HG03442 (cell line): ENCODE results near the gene POLR2F.

Experiments
- ATAC-seq: cut with Tn5 transposase; IDR thresholded peaks from one replicate; pipeline ENCODE4 v1.9.1; 2021; ENCODE audit warnings: mild to moderate bottlenecking, moderate library complexity; ENCODE audit not compliant: unreplicated experiment

POLR2F gene

DNA sequence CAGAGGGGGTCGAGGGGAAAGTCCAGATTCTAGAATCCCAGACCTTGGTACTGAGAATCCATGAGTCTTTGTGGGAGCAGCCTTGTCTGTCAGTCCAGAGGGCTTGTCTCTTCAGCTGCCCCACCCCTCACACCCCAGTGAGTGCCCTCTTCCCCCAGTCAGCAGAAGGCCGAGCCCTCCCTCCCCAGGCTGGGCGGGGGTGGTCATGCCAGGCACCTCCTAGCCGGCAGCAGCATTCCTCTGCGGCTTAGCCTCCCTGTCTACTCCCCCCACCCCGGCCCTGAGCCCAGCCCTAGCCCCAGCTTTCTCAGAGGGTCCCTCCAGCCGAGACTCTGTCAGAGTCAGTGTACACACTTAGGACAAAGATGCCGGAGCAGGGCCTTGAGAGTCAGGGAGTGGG lies 26.3 kb downstream of the POLR2F start:
- ATAC-seq = no peak

DNA sequence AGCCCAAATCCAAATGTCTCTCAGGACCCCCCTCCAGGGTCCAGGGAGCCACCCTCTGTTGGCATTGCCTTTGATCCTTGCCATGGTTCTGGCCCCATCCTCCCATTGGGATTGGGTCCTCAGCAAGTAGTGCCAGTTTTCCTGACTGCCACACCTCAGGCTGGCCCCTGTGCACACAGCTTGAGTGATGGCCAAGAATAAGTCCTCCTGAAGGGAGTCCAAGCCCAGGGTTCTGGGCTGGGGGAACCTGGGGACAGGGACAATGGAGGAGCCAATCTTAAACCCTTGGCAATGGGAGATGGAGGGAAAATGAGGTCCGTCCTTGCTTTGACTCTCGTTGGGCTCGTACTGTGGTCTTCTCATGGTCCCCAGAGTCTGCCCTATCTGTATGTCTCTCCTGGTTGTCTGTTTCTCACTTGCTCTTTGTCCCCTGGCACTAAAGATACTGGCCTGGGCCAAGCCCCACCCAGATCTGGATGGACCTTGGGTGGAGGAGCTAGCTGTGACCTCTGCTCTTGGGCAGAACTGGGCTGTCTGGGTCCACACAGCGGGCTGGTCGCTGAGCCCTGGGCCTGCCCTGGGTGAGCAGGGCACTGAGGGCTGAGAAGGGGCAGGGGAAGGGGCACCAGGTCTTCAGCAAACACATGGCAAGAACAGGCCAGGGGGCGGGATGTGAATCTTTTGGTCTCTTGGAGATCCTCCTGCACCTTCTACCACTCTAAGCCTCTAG lies 27.9 kb downstream of the POLR2F start:
- no peak for ATAC-seq

DNA sequence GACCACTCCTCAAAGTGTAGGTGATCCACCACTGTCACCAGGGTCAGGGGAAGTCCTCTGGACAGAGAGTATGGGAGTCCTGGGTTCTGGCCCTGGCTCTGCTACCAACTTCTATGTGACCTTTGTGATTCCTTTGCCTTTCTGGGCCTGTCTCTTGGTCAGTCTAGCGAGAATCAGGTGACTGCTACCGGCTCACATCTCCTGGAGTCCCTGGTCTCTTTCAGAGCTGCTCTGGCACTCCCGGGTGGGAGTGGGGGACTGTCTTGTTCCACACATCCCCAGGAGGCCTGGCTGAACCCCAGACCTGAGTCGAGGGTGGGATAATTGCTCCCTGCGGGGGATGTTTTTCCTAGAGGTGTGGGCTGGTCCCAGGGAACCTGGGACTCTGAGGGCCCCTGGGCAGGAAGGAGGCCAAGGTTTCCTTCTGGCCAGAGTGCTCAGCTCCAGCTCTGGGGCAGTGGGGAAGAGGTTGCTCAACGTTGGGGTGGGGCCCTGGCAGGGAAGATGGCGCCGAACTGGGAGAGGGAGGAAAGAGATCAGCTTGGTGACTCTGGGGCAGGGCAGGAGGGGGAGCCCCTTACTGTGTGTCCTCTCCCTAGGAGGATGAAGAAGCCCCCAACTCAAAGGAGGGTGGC lies 28.8 kb downstream of the POLR2F start:
- ATAC-seq = no peak

DNA sequence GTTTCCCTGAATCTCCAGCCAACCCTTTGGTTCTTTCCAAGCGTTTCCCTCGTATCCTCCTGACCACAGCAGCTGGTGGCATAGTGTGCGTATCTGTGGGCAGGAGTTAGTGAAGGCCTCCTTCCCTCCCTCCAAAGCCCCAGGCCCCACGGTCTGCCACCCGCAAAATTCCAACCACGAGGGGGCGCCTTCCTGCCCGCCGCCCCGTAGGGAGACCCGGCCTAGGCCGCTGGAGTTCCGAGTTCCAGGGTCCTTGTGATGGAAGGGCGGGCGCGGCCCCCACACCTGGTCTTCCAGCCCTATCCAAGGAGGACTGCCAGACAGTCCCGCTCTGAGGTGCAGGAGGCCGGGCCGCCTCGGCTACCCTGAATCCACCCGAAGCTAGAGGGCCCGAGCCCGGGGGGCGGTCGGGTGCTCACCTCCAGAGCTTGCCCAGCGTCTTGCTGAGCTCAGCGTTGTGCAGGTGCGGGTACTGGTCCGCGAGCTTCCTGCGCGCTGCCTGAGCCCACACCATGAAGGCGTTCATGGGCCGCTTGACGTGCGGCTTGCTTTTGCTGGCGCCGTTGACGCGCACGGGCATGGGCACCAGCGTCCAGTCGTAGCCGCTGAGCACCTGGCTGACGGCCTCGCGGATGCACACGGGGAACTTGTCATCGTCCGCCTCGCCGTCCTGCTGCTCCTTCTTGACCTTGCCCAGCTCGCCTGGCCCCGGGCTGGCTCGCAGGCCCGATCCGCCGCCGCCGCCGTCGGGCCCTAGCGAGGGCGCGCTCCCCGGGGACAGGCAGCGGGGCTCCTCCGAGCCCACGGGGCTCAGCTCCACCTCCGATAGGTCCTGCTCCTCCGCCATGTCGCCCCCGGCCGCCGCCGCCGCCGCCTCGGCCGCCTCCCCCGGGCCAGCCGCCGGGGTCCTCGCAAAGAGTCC lies 29.7 kb downstream of the POLR2F start:
- ATAC-seq = no peak

DNA sequence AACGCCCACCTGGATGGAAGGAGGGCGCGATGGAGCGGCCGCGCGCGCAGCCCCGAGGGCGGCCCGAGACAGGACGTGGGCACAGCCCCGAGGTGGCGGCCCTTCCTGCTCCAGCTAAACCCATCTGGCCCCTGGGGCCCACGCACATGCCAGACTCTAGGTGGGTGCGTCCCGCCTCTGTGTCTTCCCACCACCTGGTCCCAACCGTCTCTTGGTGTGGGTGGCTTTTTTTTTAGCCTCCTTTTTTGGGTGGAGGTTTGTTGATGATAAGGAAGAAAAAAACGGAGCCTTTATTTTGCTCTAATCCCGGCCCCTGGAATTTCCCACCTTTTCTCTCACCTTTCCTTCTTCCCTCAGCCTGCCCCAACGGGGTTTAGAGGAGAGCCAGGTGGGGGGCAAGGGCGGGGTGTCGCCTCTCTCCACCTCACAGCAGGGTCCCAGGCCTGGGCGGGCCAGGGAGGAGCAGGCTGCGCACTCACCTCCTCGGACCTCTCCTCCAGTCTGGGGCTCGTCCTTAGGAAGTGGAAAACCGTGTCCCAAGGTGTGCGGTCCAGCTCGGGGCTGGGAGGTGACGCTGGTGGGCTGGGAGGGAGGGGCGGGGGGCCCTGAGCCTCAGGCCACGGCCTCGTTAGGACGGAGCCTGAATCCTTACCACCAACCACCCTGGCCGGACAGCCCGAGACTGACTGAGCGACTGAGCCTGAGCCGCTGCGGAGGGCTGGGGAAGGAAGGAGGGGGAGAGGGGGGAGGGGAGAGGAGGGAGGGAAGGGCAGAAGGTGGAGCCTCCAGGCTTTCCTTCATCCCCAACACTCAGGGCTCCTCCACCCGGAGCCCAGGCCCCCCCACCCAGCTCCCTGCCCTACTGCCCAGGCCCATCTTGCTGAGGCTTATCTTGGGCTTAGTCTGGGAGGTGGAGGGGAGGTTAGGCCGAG lies 30.6 kb downstream of the POLR2F start, which contains the start of gene SOX10:
Gene SOX10 (minus strand): TSS at position 696 of the 932 bp plus-strand sequence. CDS start 771 bp downstream, outside the sequence.
- ATAC-seq = no peak

DNA sequence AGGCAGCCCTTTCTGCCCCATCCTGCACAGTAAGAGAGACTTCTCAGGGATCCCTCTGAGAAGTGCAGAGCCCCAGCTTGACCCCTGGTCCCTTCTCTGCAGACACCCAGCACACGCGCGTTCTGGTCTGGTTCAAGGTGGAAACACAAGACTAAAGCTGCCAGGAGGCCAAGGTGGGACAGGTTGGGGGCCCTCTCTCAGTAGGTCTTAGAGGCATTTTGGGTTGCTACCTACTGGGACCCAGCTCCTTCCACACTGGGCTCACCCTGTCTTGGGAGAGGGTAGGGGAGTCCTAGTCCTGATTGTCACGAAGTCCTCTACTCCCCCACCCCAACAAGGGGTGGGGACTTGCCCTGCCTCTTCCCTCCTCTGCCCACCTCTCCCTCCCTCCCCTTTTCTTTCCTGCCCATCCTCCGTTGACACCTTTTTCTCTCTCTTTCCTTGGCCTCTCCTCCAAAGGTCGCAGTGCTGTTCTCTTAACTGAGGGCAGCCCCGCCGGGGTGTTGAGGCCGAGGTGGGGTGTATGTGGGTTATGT lies 31.6 kb downstream of the POLR2F start:
- no peak for ATAC-seq

DNA sequence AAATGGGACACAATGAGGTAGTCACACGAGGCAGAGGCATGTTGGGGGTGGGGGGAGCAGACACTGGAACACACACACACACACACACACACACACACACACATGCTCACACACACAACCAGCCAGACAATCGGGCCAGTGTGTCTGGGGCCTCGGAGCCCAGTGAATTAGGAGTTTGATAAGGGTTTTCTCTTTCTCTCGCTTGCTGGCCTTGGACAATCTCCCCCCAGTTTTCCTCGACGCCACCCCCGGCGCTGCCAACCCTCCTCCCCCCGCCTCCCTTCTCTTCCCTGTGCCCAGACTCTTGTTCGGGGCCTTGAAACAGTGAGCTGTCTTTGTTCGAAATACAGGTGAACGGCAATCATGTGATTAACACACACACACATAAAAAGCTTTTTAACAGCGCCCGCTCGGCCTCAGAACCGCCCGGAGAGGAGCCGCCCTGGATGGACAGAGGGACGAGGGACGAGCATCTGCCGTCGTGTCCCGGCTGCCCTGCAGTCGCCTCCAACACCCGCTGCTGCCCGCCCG lies 32.3 kb downstream of the POLR2F start:
- ATAC-seq = no peak

DNA sequence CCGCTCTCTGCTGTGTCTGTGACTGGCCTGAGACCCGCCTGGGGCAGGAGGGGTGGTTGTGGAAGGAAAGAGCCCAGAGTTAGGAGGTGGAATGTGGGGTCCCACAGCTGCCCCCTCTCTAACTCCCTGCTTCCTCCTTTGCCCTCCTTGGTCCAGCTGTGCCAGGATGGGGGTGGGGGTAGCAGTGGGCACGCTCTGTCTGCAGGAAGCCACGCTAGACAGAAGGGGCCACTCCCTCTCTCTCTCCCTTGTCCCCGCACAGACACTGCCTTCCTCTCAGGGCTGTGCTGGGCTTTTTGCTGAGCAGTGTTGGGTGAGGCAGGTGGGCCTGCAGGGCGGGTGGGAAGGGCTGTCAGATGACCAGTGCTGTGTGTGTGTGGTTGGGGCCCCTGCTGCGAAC lies 32.9 kb downstream of the POLR2F start:
- ATAC-seq = no peak

DNA sequence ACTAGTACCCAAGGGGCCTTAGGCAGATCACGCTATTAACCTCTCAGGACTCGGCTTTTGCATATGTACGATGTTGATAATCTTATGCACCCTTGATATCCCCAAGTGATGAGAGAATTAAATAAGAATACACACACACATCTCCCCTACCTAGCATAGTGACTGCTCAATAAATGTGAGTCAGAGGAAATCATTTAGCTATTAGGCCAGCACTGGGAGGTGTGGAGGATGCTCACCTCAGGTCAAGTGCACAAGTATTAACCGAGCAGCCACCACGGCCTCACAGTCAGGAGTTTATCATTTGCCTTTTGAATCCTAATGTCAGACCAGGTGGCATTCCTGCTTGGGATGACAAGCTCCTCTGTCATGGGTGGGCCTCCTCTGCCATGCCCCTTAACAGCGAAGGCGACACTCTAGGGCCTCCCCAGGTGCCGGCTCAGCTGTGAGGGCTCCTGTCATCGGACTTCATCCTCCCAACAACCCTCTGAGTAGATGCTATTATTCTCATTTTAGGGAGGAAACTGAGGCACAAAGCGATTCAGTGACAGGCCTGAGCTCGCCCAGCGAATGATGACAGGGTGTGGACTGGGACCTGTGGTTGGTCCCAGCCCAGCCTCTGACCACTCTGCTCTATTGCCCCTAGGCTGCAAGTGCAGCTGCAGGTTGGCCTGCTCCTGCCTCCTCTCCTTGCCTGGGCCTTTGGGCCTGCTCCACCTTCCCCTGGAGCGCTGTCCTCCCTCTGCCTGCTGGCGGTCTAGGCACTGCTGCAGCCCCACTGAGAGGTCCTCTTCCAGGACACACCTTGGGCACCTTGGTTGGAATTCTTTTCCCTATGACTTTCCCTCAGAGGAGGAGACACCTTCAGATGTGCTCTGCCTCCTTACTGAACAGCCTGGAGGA lies 35.9 kb downstream of the POLR2F start:
- ATAC-seq = no peak

DNA sequence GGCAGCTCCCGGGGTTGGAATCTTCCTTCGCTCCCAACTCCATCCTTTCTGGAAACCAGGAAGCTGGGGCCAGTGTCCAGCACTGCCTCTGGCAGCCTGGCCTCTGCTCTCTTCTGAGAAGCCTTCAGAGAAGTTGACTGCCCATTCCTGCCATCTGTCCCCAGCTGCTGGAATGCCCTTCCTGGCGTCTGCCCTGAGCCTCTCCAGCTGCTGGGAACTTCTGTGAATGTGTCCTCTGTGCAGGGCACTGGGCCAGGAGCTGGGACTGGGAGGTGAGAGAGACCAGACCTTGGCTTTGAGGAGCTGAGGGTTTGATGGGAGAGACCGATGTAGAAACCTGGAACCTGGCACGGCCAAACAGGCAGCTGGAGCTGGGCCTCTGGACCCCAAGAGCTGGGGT lies 36.8 kb downstream of the POLR2F start:
- ATAC-seq = no peak

DNA sequence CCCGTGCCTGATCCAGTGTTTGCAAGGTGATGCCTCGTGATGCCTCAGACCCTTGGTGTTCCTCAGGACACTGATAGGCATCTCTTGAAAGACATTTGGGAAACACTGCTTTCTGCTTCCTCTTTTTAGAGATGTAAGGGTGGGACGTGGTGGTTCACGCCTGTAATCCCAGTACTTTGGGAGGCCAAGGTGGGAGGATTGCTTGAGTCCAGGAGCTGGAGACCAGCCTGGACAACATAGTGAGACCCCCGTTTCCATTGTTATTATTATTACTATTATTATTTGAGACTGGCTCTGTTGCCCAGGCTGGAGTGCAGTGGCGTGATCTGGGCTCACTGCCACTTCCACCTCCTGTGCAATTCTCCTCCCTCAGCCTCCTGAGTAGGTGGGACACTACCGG lies 37.4 kb downstream of the POLR2F start:
- no peak for ATAC-seq

DNA sequence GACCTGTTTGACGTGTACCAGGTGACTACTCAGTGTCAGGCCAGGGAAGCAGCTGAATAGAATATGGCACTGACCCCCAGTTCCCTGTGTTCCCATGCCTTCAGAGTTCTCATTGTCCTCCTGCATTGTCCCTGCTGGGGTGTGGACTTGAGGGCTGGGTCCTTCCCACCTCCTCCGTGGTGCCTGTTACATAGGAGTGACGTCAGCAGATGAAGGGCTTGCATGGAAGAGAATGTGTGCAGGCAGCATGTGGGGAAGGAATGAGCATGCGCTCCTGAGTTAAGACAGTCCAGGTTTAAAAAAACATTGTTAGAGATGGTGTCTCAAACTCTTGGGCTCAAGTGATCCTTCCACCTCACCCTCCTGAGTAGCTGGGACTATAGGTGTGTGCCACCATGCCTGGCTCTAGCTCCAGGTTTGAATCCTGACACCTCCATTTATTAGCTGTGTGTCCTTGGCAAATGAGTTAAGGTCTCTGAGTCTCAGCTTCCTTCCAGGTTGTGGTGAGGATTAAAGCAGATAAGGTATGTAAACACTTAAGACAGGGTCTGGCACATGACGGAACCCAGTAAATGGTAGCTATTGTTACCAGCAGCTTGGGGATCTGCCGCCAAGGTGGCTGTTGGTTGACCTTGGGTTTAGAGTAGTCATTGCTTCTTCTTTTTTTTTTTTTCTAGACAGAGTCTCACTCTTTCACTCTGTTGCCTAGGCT lies 38.4 kb downstream of the POLR2F start:
- ATAC-seq = no peak

DNA sequence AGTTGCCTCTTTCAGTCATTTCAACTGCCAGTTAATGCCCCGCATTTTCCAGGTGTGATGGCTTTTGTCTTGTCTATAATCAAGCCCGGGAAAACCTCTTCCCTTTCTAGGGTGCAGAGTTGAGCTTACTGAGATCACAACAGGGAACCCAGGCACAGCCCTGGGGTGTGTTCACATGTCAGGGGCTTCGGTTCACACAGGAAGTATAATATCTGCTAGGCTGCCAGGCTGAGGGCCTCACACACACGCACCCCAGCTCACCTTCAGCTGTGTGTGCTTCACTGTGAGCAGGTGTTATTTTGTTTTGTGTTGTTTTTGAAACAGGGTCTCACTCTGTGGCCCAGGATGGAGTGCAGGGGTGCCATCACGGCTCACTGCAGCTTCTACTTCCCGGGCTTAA lies 40.5 kb downstream of the POLR2F start:
- no peak for ATAC-seq

DNA sequence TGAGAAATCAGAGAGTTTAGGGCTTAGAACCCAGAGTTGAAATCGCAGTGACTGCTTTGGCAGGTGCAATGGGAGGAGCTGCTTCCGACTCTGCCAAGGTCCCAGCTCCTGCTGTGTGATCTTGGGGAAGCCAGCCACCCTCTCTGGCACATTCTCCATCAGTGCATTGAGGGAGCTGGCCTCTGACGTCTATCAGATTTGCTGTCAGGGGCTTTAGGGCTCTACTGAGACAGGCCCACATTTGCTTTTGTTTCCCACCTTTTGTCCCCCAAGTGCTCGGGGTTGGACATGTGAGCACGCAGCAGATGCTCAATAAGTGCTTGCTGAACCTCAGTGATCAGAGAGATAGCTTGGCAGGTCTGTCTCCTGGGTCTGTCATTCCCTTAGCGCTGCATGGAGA lies 41.5 kb downstream of the POLR2F start:
- no peak for ATAC-seq

DNA sequence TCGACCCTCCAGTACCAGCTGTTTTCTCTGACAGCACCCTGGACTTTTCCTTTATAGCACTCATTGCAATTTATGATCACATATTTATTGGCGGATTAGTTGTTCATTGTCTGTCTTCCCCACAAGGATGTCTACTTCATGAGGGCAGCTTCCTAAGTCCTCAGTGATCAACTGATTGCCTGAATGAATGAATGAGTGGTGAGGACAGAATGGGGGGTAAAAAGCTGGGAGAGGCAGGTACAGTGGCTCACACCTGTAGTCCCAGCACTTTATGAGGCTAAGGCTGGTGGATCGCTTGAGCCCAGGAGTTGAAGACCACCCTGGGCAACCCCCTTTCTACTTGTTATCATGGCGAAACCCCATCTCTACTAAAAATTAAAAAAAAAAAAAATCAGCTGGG lies 42.0 kb downstream of the POLR2F start:
- no peak for ATAC-seq

DNA sequence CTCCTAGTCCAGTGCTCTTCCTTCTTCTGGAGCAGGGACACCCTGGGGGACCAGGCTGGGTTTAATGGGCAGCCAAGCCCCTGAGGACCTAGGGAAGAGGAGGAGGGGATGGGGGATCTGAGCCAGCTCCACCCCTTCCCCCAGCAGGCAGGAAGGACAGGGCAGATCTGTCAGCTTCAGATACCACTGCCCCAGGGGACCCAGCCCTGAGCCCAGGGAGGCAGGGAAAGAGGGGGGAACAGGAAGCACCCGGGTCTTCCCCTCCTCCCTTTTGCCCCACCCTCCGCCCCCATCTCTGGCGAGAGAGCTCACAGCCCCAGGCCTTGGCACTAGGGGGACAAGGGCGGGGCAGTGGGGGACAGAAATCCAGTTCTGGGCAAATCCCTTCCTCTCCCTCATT lies 42.6 kb downstream of the POLR2F start:
- no peak for ATAC-seq

DNA sequence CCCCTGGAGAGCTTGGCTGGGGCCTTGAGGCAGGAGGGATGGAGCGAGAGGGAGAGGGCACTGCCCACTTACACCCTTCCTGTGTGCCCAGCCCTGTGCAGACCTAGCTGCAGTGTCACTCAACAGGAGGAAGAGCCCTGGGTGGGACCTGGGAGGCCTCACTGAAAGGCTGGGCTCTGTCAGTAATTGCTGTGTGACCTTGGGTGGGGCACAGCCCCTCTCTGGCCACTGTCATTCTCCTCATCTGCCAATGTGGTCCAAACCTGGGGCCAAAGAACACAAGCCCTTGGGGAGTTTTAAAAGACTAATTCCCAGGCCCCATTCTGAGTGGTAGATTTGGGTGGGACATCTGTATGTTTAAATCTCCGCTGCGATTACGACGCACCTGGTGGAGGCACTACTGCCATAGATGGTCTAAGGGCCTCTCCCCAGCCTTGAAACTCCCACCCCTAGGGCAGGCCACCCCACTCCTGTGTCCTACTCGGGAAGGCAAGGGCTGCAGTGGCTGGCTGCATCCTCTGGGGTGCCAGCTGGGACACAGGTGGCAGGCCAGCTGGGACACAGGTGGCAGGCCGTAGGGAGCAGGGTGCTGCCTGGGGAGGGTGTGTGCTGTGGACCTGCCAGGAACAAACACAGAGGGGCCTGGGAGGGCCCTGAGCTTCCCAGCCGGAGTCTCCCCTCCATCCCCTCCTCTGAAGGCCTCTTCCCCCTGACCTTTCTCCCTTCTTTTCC lies 43.2 kb downstream of the POLR2F start:
- ATAC-seq = no peak

DNA sequence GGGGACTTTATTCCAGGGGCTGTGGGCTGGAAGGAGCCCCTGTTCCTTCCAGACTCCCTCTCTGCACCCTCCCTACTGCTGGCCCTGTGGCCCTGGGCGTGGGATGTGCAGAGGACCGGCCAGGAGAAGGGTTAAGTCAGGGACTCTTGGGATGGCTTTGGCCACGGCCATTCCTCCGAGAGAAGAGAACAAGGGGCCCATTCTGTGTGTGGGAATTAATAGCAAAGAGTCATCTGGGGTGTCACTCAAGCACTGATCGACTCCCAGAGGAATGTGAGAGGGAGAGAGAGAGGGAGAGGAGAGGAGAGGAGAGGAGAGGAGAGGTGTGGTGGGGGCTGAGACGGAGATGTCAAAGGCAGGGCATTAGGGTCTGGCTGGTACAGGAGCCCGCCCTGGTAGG lies 45.0 kb downstream of the POLR2F start:
- ATAC-seq = no peak
